GM12878 (cell line): ENCODE data around the gene SLC6A11. TPM values are rescaled to one million over a fixed set of nuclear protein-coding genes. Genes with fewer than 3 reads are reported as not detected.

ENCODE experiments used
- ATAC-seq: fragments of 200-7000 bp; cut with Tn5 transposase; 3 replicates; pipeline ENCODE4 v1.9.1; 2020; ENCODE audit warnings: mild to moderate bottlenecking, moderate library complexity
- BruUV-seq: library from RNA; stranded (reverse); fragments of 400-500 nt; replicated peaks from 2 replicates; lab custom pipeline; 2021; lab: Mats Ljungman, UMichigan
- CTCF ChIA-PET: fragments of 300-600 bp; sonication (Branson Sonifier 250); formaldehyde crosslinking; extraction: SDS; loops from one replicate; lab custom pipeline; 2021; ENCODE audit warnings: inconsistent platforms; lab: Yijun Ruan, JAX
- POLR2A ChIA-PET: fragments of 350-600 bp; formaldehyde crosslinking; extraction: SDS; loops from one replicate; lab custom pipeline; 2021; ENCODE audit warnings: inconsistent platforms; lab: Charles Lee
- RAD21 ChIA-PET: fragments of 300-600 bp; sonication (Branson Sonifier 250); formaldehyde crosslinking; loops from one replicate; lab custom pipeline; 2023; ENCODE audit warnings: antibody characterized with exemption; ENCODE audit not compliant: unreplicated experiment; lab: Charles Lee
- SMC1A ChIA-PET: fragments of 300-600 bp; sonication (Branson Sonifier 250); formaldehyde crosslinking; loops from one replicate; lab custom pipeline; 2023; ENCODE audit not compliant: unreplicated experiment, uncharacterized antibody; lab: Charles Lee
- DNase-seq: peaks from one replicate; pipeline ENCODE4 v3.0.0-alpha.2; 2011; ENCODE audit warnings: low read depth, low spot score
- FAIRE-seq: peaks from 3 replicates; lab custom pipeline; 2011; peaks lifted over from hg19 to GRCh38; lab: Jason Lieb, UNC
- H2AFZ ChIP-seq: 2 replicates; pipeline ENCODE4 v1.6.0; 2011; ENCODE audit warnings: low read depth, low read length, control low read depth; ENCODE audit not compliant: control insufficient read depth
- H3K27ac ChIP-seq: 2 replicates; pipeline ENCODE4 v1.5.1; 2011; ENCODE audit warnings: control low read depth; ENCODE audit not compliant: control insufficient read depth, insufficient read depth
- H3K27me3 ChIP-seq, 2 experiments: replicated peaks in 1 of 2; 2 replicates each; pipeline versions ENCODE4 v1.6.0 to v1.6.1; 2011; ENCODE audit warnings: low read length in 1 of 2; ENCODE audit not compliant: control insufficient read depth in 2 of 2, insufficient read depth in 2 of 2
- H3K36me3 ChIP-seq, 2 experiments: 2 replicates each; pipeline ENCODE4 v1.5.1; 2011; ENCODE audit warnings: low read length in 1 of 2; ENCODE audit not compliant: control insufficient read depth in 2 of 2, insufficient read depth in 2 of 2
- H3K4me1 ChIP-seq: 2 replicates; pipeline ENCODE4 v1.6.1; 2011; ENCODE audit warnings: mild to moderate bottlenecking, low read length, moderate library complexity, mixed read lengths; ENCODE audit not compliant: control insufficient read depth, insufficient read depth
- H3K4me2 ChIP-seq: 2 replicates; pipeline ENCODE4 v1.6.0; 2011; ENCODE audit warnings: control low read depth; ENCODE audit not compliant: control insufficient read depth, insufficient read depth
- H3K4me3 ChIP-seq: fragments of 200-600 bp; sonication (generic); 2 replicates; pipeline ENCODE4 v1.5.1; 2016
- H3K79me2 ChIP-seq: 2 replicates; pipeline ENCODE4 v1.6.0; 2011; ENCODE audit warnings: low read length; ENCODE audit not compliant: control insufficient read depth, insufficient read depth
- H3K9ac ChIP-seq: 2 replicates; pipeline ENCODE4 v1.8.0; 2011; ENCODE audit warnings: low read length, control low read depth, mixed read lengths; ENCODE audit not compliant: control insufficient read depth, insufficient read depth
- H3K9me3 ChIP-seq: replicated peaks from 3 replicates; pipeline ENCODE4 v1.5.1; 2011; ENCODE audit warnings: mild to moderate bottlenecking, low read length; ENCODE audit not compliant: control insufficient read depth, insufficient read depth
- H4K20me1 ChIP-seq: 2 replicates; pipeline ENCODE4 v1.6.0; 2011; ENCODE audit not compliant: control insufficient read depth, insufficient read depth
- ASH2L ChIP-seq: fragments of 300-600, 200-600 bp; sonication (generic); IDR thresholded peaks from 2 replicates; pipeline ENCODE4 v1.6.1; 2017; ENCODE audit warnings: low read depth, mild to moderate bottlenecking, borderline replicate concordance
- CBFB ChIP-seq: IDR thresholded peaks from 2 replicates; pipeline ENCODE4 v1.6.1; 2016; ENCODE audit warnings: antibody characterized with exemption, low read depth
- CHD4 ChIP-seq: fragments of 200-600 bp; sonication (generic); IDR thresholded peaks from 2 replicates; pipeline ENCODE4 v1.6.1; 2016; ENCODE audit warnings: mild to moderate bottlenecking
- CREB1 ChIP-seq: IDR thresholded peaks from 2 replicates; pipeline ENCODE4 v1.6.1; 2012; ENCODE audit warnings: low read depth, mild to moderate bottlenecking, inconsistent platforms
- CREM ChIP-seq: IDR thresholded peaks from 2 replicates; pipeline ENCODE4 v1.6.1; 2014; ENCODE audit warnings: antibody characterized with exemption, low read depth
- EED ChIP-seq: sonication (generic); IDR thresholded peaks from 2 replicates; pipeline ENCODE4 v1.6.1; 2016; ENCODE audit warnings: antibody characterized with exemption, low read depth
- EGR1 ChIP-seq, 2 experiments: IDR thresholded peaks; 1 replicate in 1 of 2; 2 replicates in 1 of 2; pipeline ENCODE4 v1.6.1; 2011 to 2012; ENCODE audit warnings: low read depth in 2 of 2, low read length in 2 of 2, borderline replicate concordance in 1 of 2, mild to moderate bottlenecking in 1 of 2, moderate library complexity in 1 of 2
- HSF1 ChIP-seq: fragments of 150-350 bp; IDR thresholded peaks from 2 replicates; pipeline ENCODE4 v1.6.1; 2014; ENCODE audit warnings: mild to moderate bottlenecking, low read depth, low read length
- KAT2A ChIP-seq: conservative IDR thresholded peaks from 2 replicates; pipeline ENCODE4 v1.6.1; 2011; ENCODE audit warnings: low read depth, low read length; ENCODE audit not compliant: control insufficient read depth
- KLF5 ChIP-seq: fragments of 450-650 bp; IDR thresholded peaks from 2 replicates; pipeline ENCODE4 v1.6.1; 2014; ENCODE audit warnings: mild to moderate bottlenecking; ENCODE audit not compliant: partially characterized antibody
- NFXL1 ChIP-seq: fragments of 450-650 bp; IDR thresholded peaks from 2 replicates; pipeline ENCODE4 v1.6.1; 2017; ENCODE audit warnings: antibody characterized with exemption, mild to moderate bottlenecking, borderline replicate concordance
- RAD51 ChIP-seq: fragments of 450-650 bp; IDR thresholded peaks from 2 replicates; pipeline ENCODE4 v1.6.1; 2016; ENCODE audit warnings: moderate library complexity, mild to moderate bottlenecking, inconsistent platforms
- RCOR1 ChIP-seq: conservative IDR thresholded peaks from 2 replicates; pipeline ENCODE4 v1.6.1; 2012; ENCODE audit warnings: low read depth, low read length, improper control_type of control experiment
- SIX5 ChIP-seq: IDR thresholded peaks from 2 replicates; pipeline ENCODE4 v1.6.1; 2011; ENCODE audit warnings: mild to moderate bottlenecking, low read depth, low read length, moderate library complexity; ENCODE audit not compliant: severe bottlenecking
- SMAD1 ChIP-seq: fragments of 450-650 bp; IDR thresholded peaks from 2 replicates; pipeline ENCODE4 v1.6.1; 2018; ENCODE audit warnings: mild to moderate bottlenecking, low read depth; ENCODE audit not compliant: partially characterized antibody
- SP1 ChIP-seq: IDR thresholded peaks from one replicate; pipeline ENCODE4 v1.6.1; 2011; ENCODE audit warnings: low read depth, low read length
- TCF7 ChIP-seq: IDR thresholded peaks from 2 replicates; pipeline ENCODE4 v1.6.1; 2014; ENCODE audit warnings: antibody characterized with exemption, borderline replicate concordance
- ZNF274 ChIP-seq: IDR thresholded peaks from one replicate; pipeline ENCODE4 v1.8.0; 2011; ENCODE audit not compliant: insufficient read length, insufficient read depth
- ZNF622 ChIP-seq: fragments of 450-650 bp; IDR thresholded peaks from 2 replicates; pipeline ENCODE4 v1.6.1; 2017; ENCODE audit warnings: mild to moderate bottlenecking, inconsistent platforms
- ZSCAN29 ChIP-seq: fragments of 450-650 bp; IDR thresholded peaks from 2 replicates; pipeline ENCODE4 v1.6.1; 2017; ENCODE audit warnings: mild to moderate bottlenecking, moderate library complexity
- ZZZ3 ChIP-seq: IDR thresholded peaks from 2 replicates; pipeline ENCODE4 v1.6.1; 2011; ENCODE audit warnings: low read depth; ENCODE audit not compliant: control insufficient read depth, insufficient read length
- WGBS: methylation state at CpG from one replicate; pipeline ENCODE4 v1.1.6; 2016; ENCODE audit warnings: low lambda C conversion rate; ENCODE audit not compliant: insufficient replicate concordance, insufficient coverage; ENCODE audit errors: missing lambda C conversion rate; 5-methylcytosine and 5-hydroxymethylcytosine counted together
- in situ Hi-C: fragments of 300-500 bp; cut with MboI; formaldehyde crosslinking; loops from 9 replicates; pipeline ENCODE4 v1.14.3; 2018; ENCODE audit warnings: mixed read lengths
- intact Hi-C: fragments of 100-400 bp; cut with micrococcal nuclease; formaldehyde crosslinking; loops from one replicate; pipeline ENCODE4 v1.14.2; 2022; ENCODE audit not compliant: unreplicated experiment
- polyA plus RNA-seq, 11 experiments: library from polyadenylated mRNA; depleted of rRNA in 4 of 11; unstranded in 6 of 11; stranded (reverse) in 5 of 11; fragments of >200 nt; fragmentation: Nextera tagmentation in 4 of 11; fragmentation: Illumina TruSeq in 1 of 11; extraction: Ambion mirVana in 4 of 11; extraction: Trizol in 1 of 11; gene quantifications; 1 replicate in 1 of 11; 2 replicates in 10 of 11; pipeline versions ENCODE4 v1.2.1 to v1.2.3, GENCODE V29; 2011 to 2016; ENCODE audit warnings: inconsistent platforms in 2 of 11, missing spikeins in 2 of 11, low read depth in 1 of 11
- total RNA-seq, 4 experiments: library from RNA; depleted of rRNA in 3 of 4; stranded (reverse); fragments of >200 nt in 3 of 4; fragmentation: Illumina TruSeq in 1 of 4; extraction: Trizol in 1 of 4; gene quantifications; 2 replicates each; pipeline versions ENCODE4 v1.2.1 to v1.2.3, GENCODE V29; 2013 to 2021
- TF ChIP-seq, protein P1 (sequence below): IDR thresholded peaks from 2 replicates; pipeline ENCODE4 v1.6.1; 2011; ENCODE audit warnings: borderline replicate concordance, low read depth, mild to moderate bottlenecking, moderate library complexity, low read length; ENCODE audit not compliant: insufficient read depth, poor library complexity, severe bottlenecking
- TF ChIP-seq, protein P2 (sequence below): IDR thresholded peaks from 2 replicates; pipeline ENCODE4 v1.6.1; 2011; ENCODE audit warnings: low read depth, low read length, improper control_type of control experiment, borderline replicate concordance

Gene SLC6A11
- total and polyA plus RNA-seq, 10 of the 15 experiments (the other 5 are each of a cell fraction or from before 2014, with no cell fraction given) = not detected

- no peak for TF ChIP-seq HSF1
- TF ChIP-seq, protein P1, sequence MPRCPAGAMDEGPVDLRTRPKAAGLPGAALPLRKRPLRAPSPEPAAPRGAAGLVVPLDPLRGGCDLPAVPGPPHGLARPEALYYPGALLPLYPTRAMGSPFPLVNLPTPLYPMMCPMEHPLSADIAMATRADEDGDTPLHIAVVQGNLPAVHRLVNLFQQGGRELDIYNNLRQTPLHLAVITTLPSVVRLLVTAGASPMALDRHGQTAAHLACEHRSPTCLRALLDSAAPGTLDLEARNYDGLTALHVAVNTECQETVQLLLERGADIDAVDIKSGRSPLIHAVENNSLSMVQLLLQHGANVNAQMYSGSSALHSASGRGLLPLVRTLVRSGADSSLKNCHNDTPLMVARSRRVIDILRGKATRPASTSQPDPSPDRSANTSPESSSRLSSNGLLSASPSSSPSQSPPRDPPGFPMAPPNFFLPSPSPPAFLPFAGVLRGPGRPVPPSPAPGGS = no peak
- TF ChIP-seq SIX5 = no peak
Observed at GRCh38 chr3:10857235-10857634, 41.2 kb downstream of the SLC6A11 start (continued).

DNA sequence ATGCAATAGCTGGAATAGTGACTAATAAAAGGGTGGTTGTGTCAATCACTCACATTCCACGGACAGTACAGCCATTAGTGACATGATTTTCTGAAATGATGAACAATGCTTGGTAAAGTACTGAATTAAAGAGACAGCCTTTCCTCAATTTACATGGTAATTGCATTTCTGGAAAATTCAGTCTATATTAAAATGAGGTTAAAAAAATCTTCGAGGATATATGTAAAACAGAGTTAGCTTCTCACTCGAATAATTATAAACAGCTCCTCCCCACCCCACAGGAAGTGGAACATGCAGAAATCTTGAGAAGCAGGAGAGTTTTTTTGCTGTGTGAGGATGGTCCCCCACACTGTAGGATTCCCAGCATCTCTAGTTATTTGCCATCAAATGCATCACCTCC, 42.1 kb downstream of the SLC6A11 start:
- Histone ChIP-seq H3K27me3 (no peaks in the 10 kb centered on the region; a peak in 1 of 4 replicates), H3K9me3 (no peaks in the 10 kb centered on the region), H3K4me1 (no peaks in the 10 kb centered on the region), H3K79me2 (no peaks in the 10 kb centered on the region), H4K20me1 (no peaks in the 10 kb centered on the region), H3K4me3 (no peak overlapping the region), H2AFZ (no peak overlapping the region), H3K9ac (no peak overlapping the region), H3K4me2 (no peak overlapping the region), H3K27ac (no peak overlapping the region), H3K36me3 (no peaks in the 10 kb centered on the region)
- in situ Hi-C loops = no loop called here
- ChIA-PET RAD21 (no interaction called here), POLR2A (no interaction called here), CTCF (no interaction called here), SMC1A (no interaction called here)
- DNase-seq (no peak), ATAC-seq (no peak), FAIRE-seq (no peak)
- intact Hi-C loops = no loop called here
- TF ChIP-seq, protein P2, sequence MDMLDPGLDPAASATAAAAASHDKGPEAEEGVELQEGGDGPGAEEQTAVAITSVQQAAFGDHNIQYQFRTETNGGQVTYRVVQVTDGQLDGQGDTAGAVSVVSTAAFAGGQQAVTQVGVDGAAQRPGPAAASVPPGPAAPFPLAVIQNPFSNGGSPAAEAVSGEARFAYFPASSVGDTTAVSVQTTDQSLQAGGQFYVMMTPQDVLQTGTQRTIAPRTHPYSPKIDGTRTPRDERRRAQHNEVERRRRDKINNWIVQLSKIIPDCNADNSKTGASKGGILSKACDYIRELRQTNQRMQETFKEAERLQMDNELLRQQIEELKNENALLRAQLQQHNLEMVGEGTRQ = no peak
- TF ChIP-seq RAD51 (no peak), ZNF622 (no peak), KLF5 (no peak), ZNF274 (no peak), CBFB (no peak), ZSCAN29 (no peak), EED (no peak), SMAD1 (no peak), ASH2L (no peak), TCF7 (no peak), CHD4 (no peak), SP1 (no peak), NFXL1 (no peak), EGR1 (IDR thresholded peaks at IDR 0.05; ENCODE audit: borderline replicate concordance in 1 of 2, low read depth in 2 of 2, low read length in 2 of 2) (no peak), ZZZ3 (no peak), KAT2A (no peak), CREB1 (no peak), CREM (no peak), RCOR1 (no peak)
- WGBS = 2% methylated on average over 3 of the region's 3 CpGs
- BruUV-seq = no TSS peak
